WTC11 (cell line): Measurements from ENCODE around the gene INAFM2. TPM values are rescaled to one million over a fixed set of nuclear protein-coding genes. Genes with fewer than 3 reads are reported as not detected.

Source experiments
- ESRRA ChIP-seq: sonication (generic); formaldehyde crosslinking; IDR thresholded peaks from 2 replicates; pipeline ENCODE4 v1.8.1; 2022; ENCODE audit warnings: mild to moderate bottlenecking, missing genetic modification reagents, borderline replicate concordance
- HMGA2 ChIP-seq: fragments of 250-450 bp; sonication (Bioruptor Pico); IDR thresholded peaks from 2 replicates; pipeline ENCODE4 v1.4.0; 2021; ENCODE audit warnings: mild to moderate bottlenecking, moderate library complexity
- JAZF1 ChIP-seq: fragments of 250-450 bp; sonication (Bioruptor Pico); IDR thresholded peaks from 2 replicates; pipeline ENCODE4 v1.9.0; 2021; ENCODE audit warnings: moderate library complexity, mild to moderate bottlenecking, inconsistent platforms
- MYBL2 ChIP-seq: sonication (generic); formaldehyde crosslinking; IDR thresholded peaks from 2 replicates; pipeline ENCODE4 v1.8.1; 2023; ENCODE audit warnings: mild to moderate bottlenecking, moderate library complexity, missing genetic modification reagents
- NFYB ChIP-seq: sonication (generic); formaldehyde crosslinking; conservative IDR thresholded peaks from 2 replicates; pipeline ENCODE4 v1.8.0; 2022; ENCODE audit warnings: low read depth, missing genetic modification reagents
- SOX15 ChIP-seq: fragments of 250-450 bp; sonication (Bioruptor Pico); IDR thresholded peaks from 2 replicates; pipeline ENCODE4 v1.9.0; 2021; ENCODE audit warnings: mild to moderate bottlenecking
- TP53 ChIP-seq: sonication (generic); formaldehyde crosslinking; IDR thresholded peaks from 2 replicates; pipeline ENCODE4 v1.8.1; 2023; ENCODE audit warnings: mild to moderate bottlenecking, missing genetic modification reagents
- ZBTB21 ChIP-seq: sonication (generic); formaldehyde crosslinking; IDR thresholded peaks from 2 replicates; pipeline ENCODE4 v1.8.1; 2023; ENCODE audit warnings: mild to moderate bottlenecking, missing genetic modification reagents, borderline replicate concordance
- ZNF121 ChIP-seq: sonication (generic); formaldehyde crosslinking; IDR thresholded peaks from 2 replicates; pipeline ENCODE4 v1.8.0; 2023; ENCODE audit warnings: missing genetic modification reagents
- ZNF232 ChIP-seq: sonication (generic); formaldehyde crosslinking; IDR thresholded peaks from 2 replicates; pipeline ENCODE4 v1.8.0; 2022; ENCODE audit warnings: mild to moderate bottlenecking, missing genetic modification reagents
- ZNF423 ChIP-seq: fragments of 250-450 bp; sonication (Bioruptor Pico); IDR thresholded peaks from 2 replicates; pipeline ENCODE4 v2.1.2; 2022; ENCODE audit warnings: mild to moderate bottlenecking, moderate library complexity
- ZNF671 ChIP-seq: fragments of 250-450 bp; sonication (Bioruptor Pico); IDR thresholded peaks from 2 replicates; pipeline ENCODE4 v1.8.0; 2021; ENCODE audit warnings: mild to moderate bottlenecking
- total RNA-seq: library from RNA; stranded (reverse); gene quantifications from 3 replicates; pipeline ENCODE4 v1.2.3, GENCODE V29; 2021
- TF ChIP-seq, protein P1 (sequence below): fragments of 250-450 bp; sonication (Bioruptor Pico); conservative IDR thresholded peaks from 2 replicates; pipeline ENCODE4 v1.9.0; 2021; ENCODE audit warnings: mild to moderate bottlenecking
- TF ChIP-seq, protein P2 (sequence below): sonication (generic); formaldehyde crosslinking; IDR thresholded peaks from 2 replicates; pipeline ENCODE4 v1.8.1; 2022; ENCODE audit warnings: mild to moderate bottlenecking, missing genetic modification reagents, moderate library complexity, borderline replicate concordance
- TF ChIP-seq, protein P3 (sequence below): sonication (generic); formaldehyde crosslinking; IDR thresholded peaks from 2 replicates; pipeline ENCODE4 v1.8.0; 2022; ENCODE audit warnings: missing genetic modification reagents
- TF ChIP-seq, protein P4 (sequence below): fragments of 250-450 bp; sonication (Bioruptor Pico); IDR thresholded peaks from 2 replicates; pipeline ENCODE4 v1.9.0; 2021; ENCODE audit warnings: mild to moderate bottlenecking, borderline replicate concordance
- TF ChIP-seq, protein P5 (sequence below): sonication (generic); formaldehyde crosslinking; IDR thresholded peaks from 2 replicates; pipeline ENCODE4 v1.8.1; 2022; ENCODE audit warnings: missing genetic modification reagents, borderline replicate concordance
- TF ChIP-seq, protein P6 (sequence below): fragments of 250-450 bp; sonication (Bioruptor Pico); IDR thresholded peaks from 2 replicates; pipeline ENCODE4 v1.9.0; 2021; ENCODE audit warnings: moderate library complexity, mild to moderate bottlenecking, inconsistent platforms, borderline replicate concordance
- TF ChIP-seq, protein P7 (sequence below): sonication (generic); formaldehyde crosslinking; IDR thresholded peaks from 2 replicates; pipeline ENCODE4 v1.8.1; 2023; ENCODE audit warnings: mild to moderate bottlenecking, moderate library complexity, missing genetic modification reagents
- TF ChIP-seq, protein P8 (sequence below): sonication (generic); formaldehyde crosslinking; IDR thresholded peaks from 2 replicates; pipeline ENCODE4 v1.8.0; 2022; ENCODE audit warnings: mild to moderate bottlenecking, missing genetic modification reagents
- TF ChIP-seq, protein P9 (sequence below): sonication (generic); formaldehyde crosslinking; IDR thresholded peaks from 2 replicates; pipeline ENCODE4 v1.8.0; 2022; ENCODE audit warnings: mild to moderate bottlenecking, missing genetic modification reagents

Gene INAFM2
- total RNA-seq, 1 experiment from 2014 or later, result 34.2 TPM

DNA sequence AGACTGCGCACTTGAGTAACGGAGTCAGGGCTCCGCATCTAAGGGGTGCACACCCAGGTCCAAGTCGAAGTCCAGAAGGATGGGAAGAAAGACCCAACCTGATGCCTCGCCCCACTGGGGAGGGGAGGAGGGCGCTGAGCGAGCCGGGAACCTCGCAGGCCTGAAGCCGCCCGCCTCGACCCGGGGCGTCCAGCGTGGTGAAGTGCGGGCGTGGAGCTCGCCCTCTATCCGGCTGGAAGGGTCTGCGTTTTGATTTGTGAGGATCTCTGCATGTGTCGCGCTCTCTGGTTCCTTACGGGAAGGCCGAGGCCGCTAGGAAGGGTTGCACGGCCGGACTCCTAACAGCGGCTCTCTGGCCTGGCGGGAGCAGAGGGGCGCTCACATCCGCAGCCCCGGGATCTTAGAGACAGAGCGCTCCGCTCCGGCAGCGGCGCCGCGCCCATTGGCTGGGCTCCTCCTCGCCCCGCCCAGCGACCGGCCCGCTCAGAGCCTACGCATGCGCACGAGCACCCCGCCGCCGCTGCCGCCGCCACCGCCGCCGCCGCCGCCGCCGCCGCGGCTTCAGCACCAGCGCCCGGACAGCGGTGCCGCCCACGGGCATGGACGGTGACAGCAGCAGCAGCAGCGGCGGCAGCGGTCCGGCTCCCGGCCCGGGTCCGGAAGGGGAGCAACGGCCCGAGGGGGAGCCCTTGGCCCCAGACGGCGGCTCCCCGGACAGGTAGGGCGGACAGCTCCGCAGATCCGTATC is 34.4 kb downstream of the INAFM2 start, which contains the start of gene DISP2 (continued):
- TF ChIP-seq, protein P1, sequence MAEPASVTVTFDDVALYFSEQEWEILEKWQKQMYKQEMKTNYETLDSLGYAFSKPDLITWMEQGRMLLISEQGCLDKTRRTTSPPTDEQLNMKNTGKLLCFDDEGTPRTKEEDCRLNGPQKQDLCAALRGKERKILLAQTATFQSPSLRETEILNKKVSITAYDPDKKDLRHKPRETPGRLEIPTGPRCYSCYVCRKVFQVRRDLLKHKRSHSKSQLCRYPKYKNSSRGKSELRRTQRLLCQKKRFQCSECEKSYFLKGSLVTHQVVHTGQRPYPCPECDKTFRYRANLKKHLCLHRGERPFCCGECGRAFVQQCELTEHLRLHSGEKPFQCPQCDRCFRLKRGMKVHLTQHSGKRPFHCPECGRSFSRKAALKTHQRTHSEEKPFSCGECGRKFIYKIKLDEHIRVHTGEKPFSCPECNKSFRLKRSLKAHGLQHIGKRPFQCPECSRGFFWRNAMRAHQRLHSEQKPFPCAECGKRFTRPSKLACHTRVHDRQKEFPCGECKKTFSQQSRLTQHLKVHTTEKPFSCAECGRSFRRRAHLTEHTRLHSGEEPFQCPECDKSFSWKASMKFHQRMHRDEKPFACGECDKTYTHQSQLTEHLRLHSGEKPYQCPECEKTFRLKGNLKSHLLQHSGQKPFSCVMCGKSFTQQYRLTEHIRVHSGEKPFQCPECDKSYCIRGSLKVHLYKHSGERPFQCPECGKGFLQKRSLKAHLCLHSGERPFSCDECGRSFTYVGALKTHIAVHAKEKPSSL (CRISPR knock-in tag), result no peak
- no peak for TF ChIP-seq ZNF232 (CRISPR knock-in tag)
- TF ChIP-seq, protein P2, sequence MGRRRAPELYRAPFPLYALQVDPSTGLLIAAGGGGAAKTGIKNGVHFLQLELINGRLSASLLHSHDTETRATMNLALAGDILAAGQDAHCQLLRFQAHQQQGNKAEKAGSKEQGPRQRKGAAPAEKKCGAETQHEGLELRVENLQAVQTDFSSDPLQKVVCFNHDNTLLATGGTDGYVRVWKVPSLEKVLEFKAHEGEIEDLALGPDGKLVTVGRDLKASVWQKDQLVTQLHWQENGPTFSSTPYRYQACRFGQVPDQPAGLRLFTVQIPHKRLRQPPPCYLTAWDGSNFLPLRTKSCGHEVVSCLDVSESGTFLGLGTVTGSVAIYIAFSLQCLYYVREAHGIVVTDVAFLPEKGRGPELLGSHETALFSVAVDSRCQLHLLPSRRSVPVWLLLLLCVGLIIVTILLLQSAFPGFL (CRISPR knock-in tag), result no peak
- TF ChIP-seq JAZF1 (CRISPR knock-in tag), result no peak
- TF ChIP-seq ZNF121 (CRISPR knock-in tag), result no peak
- no peak for TF ChIP-seq SOX15
- no peak for TF ChIP-seq ZBTB21 (CRISPR knock-in tag)
- TF ChIP-seq, protein P3, sequence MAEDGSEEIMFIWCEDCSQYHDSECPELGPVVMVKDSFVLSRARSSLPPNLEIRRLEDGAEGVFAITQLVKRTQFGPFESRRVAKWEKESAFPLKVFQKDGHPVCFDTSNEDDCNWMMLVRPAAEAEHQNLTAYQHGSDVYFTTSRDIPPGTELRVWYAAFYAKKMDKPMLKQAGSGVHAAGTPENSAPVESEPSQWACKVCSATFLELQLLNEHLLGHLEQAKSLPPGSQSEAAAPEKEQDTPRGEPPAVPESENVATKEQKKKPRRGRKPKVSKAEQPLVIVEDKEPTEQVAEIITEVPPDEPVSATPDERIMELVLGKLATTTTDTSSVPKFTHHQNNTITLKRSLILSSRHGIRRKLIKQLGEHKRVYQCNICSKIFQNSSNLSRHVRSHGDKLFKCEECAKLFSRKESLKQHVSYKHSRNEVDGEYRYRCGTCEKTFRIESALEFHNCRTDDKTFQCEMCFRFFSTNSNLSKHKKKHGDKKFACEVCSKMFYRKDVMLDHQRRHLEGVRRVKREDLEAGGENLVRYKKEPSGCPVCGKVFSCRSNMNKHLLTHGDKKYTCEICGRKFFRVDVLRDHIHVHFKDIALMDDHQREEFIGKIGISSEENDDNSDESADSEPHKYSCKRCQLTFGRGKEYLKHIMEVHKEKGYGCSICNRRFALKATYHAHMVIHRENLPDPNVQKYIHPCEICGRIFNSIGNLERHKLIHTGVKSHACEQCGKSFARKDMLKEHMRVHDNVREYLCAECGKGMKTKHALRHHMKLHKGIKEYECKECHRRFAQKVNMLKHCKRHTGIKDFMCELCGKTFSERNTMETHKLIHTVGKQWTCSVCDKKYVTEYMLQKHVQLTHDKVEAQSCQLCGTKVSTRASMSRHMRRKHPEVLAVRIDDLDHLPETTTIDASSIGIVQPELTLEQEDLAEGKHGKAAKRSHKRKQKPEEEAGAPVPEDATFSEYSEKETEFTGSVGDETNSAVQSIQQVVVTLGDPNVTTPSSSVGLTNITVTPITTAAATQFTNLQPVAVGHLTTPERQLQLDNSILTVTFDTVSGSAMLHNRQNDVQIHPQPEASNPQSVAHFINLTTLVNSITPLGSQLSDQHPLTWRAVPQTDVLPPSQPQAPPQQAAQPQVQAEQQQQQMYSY, result no peak
- TF ChIP-seq MYBL2 (CRISPR knock-in tag), result peak; percentile 56; the same call in 1 of the 2 replicates
- TF ChIP-seq, protein P4, sequence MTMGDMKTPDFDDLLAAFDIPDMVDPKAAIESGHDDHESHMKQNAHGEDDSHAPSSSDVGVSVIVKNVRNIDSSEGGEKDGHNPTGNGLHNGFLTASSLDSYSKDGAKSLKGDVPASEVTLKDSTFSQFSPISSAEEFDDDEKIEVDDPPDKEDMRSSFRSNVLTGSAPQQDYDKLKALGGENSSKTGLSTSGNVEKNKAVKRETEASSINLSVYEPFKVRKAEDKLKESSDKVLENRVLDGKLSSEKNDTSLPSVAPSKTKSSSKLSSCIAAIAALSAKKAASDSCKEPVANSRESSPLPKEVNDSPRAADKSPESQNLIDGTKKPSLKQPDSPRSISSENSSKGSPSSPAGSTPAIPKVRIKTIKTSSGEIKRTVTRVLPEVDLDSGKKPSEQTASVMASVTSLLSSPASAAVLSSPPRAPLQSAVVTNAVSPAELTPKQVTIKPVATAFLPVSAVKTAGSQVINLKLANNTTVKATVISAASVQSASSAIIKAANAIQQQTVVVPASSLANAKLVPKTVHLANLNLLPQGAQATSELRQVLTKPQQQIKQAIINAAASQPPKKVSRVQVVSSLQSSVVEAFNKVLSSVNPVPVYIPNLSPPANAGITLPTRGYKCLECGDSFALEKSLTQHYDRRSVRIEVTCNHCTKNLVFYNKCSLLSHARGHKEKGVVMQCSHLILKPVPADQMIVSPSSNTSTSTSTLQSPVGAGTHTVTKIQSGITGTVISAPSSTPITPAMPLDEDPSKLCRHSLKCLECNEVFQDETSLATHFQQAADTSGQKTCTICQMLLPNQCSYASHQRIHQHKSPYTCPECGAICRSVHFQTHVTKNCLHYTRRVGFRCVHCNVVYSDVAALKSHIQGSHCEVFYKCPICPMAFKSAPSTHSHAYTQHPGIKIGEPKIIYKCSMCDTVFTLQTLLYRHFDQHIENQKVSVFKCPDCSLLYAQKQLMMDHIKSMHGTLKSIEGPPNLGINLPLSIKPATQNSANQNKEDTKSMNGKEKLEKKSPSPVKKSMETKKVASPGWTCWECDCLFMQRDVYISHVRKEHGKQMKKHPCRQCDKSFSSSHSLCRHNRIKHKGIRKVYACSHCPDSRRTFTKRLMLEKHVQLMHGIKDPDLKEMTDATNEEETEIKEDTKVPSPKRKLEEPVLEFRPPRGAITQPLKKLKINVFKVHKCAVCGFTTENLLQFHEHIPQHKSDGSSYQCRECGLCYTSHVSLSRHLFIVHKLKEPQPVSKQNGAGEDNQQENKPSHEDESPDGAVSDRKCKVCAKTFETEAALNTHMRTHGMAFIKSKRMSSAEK (CRISPR knock-in tag), result no peak
- TF ChIP-seq, protein P5, sequence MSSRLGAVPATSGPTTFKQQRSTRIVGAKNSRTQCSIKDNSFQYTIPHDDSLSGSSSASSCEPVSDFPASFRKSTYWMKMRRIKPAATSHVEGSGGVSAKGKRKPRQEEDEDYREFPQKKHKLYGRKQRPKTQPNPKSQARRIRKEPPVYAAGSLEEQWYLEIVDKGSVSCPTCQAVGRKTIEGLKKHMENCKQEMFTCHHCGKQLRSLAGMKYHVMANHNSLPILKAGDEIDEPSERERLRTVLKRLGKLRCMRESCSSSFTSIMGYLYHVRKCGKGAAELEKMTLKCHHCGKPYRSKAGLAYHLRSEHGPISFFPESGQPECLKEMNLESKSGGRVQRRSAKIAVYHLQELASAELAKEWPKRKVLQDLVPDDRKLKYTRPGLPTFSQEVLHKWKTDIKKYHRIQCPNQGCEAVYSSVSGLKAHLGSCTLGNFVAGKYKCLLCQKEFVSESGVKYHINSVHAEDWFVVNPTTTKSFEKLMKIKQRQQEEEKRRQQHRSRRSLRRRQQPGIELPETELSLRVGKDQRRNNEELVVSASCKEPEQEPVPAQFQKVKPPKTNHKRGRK (CRISPR knock-in tag), result no peak
- TF ChIP-seq, protein P6, sequence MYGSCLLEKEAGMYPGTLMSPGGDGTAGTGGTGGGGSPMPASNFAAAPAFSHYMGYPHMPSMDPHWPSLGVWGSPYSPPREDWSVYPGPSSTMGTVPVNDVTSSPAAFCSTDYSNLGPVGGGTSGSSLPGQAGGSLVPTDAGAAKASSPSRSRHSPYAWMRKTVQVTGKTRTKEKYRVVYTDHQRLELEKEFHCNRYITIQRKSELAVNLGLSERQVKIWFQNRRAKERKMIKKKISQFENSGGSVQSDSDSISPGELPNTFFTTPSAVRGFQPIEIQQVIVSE (CRISPR knock-in tag), result no peak
- TF ChIP-seq TP53 (CRISPR knock-in tag), result no peak
- TF ChIP-seq, protein P7, sequence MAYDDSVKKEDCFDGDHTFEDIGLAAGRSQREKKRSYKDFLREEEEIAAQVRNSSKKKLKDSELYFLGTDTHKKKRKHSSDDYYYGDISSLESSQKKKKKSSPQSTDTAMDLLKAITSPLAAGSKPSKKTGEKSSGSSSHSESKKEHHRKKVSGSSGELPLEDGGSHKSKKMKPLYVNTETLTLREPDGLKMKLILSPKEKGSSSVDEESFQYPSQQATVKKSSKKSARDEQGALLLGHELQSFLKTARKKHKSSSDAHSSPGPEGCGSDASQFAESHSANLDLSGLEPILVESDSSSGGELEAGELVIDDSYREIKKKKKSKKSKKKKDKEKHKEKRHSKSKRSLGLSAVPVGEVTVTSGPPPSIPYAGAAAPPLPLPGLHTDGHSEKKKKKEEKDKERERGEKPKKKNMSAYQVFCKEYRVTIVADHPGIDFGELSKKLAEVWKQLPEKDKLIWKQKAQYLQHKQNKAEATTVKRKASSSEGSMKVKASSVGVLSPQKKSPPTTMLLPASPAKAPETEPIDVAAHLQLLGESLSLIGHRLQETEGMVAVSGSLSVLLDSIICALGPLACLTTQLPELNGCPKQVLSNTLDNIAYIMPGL (CRISPR knock-in tag), result no peak
- no peak for TF ChIP-seq ZNF423 (CRISPR knock-in tag)
- TF ChIP-seq HMGA2, result no peak
- TF ChIP-seq NFYB (CRISPR knock-in tag), result peak; percentile 42; the same call in 1 of the 2 replicates
- no peak for TF ChIP-seq ZNF671 (CRISPR knock-in tag)
- TF ChIP-seq, protein P8, sequence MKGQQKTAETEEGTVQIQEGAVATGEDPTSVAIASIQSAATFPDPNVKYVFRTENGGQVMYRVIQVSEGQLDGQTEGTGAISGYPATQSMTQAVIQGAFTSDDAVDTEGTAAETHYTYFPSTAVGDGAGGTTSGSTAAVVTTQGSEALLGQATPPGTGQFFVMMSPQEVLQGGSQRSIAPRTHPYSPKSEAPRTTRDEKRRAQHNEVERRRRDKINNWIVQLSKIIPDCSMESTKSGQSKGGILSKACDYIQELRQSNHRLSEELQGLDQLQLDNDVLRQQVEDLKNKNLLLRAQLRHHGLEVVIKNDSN (CRISPR knock-in tag), result no peak
- 0 out of 2 replicates have a peak, but pooled peaks have one; percentile 65 for TF ChIP-seq ESRRA (CRISPR knock-in tag)
- TF ChIP-seq, protein P9, sequence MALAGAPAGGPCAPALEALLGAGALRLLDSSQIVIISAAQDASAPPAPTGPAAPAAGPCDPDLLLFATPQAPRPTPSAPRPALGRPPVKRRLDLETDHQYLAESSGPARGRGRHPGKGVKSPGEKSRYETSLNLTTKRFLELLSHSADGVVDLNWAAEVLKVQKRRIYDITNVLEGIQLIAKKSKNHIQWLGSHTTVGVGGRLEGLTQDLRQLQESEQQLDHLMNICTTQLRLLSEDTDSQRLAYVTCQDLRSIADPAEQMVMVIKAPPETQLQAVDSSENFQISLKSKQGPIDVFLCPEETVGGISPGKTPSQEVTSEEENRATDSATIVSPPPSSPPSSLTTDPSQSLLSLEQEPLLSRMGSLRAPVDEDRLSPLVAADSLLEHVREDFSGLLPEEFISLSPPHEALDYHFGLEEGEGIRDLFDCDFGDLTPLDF (CRISPR knock-in tag), result no peak
